SU-DHL-6 (cell line): ENCODE measurements around the gene CMPK2.
A peak's percentile ranks its signal among the peaks of the same experiment; 100 is the strongest.

Experiments used
- H2AFZ ChIP-seq: fragments of 200-600 bp; sonication (generic); 2 replicates; pipeline ENCODE4 v1.6.1; 2014; ENCODE audit warnings: low read depth, mild to moderate bottlenecking, moderate library complexity, mixed read lengths, antibody characterized with exemption, low read length; ENCODE audit not compliant: severe bottlenecking
- H3F3A ChIP-seq: fragments of 200-600 bp; shearing (Covaris generic); 2 replicates; pipeline ENCODE4 v1.6.0; 2016; ENCODE audit warnings: antibody characterized with exemption, mild to moderate bottlenecking; ENCODE audit not compliant: insufficient read depth
- H3K27ac ChIP-seq: fragments of 200-600 bp; sonication (generic); 2 replicates; pipeline ENCODE4 v1.5.1; 2016; ENCODE audit warnings: low read depth, mild to moderate bottlenecking, low read length, moderate library complexity, mixed read lengths
- H3K27me3 ChIP-seq: fragments of 200-600 bp; sonication (generic), shearing (Covaris generic); 2 replicates; pipeline ENCODE4 v1.6.0; 2014; ENCODE audit warnings: mild to moderate bottlenecking, low read length
- H3K36me3 ChIP-seq: fragments of 200-600 bp; sonication (generic); 2 replicates; pipeline ENCODE4 v1.6.1; 2014; ENCODE audit warnings: mild to moderate bottlenecking, low read length, mixed read lengths
- H3K4me2 ChIP-seq: fragments of 300-600, 200-600 bp; shearing (Covaris generic), sonication (generic); 2 replicates; pipeline ENCODE4 v1.6.0; 2014; ENCODE audit warnings: low read length, low read depth, mild to moderate bottlenecking; ENCODE audit not compliant: poor library complexity, severe bottlenecking
- H3K4me3 ChIP-seq: fragments of 200-600 bp; sonication (generic); 2 replicates; pipeline ENCODE4 v1.5.1; 2014; ENCODE audit warnings: antibody characterized with exemption, low read length, mild to moderate bottlenecking, mixed read lengths; ENCODE audit not compliant: insufficient read depth, poor library complexity, severe bottlenecking
- H3K79me2 ChIP-seq: fragments of 200-600 bp; sonication (generic); 2 replicates; pipeline ENCODE4 v1.6.1; 2014; ENCODE audit warnings: mild to moderate bottlenecking, low read length, moderate library complexity; ENCODE audit not compliant: insufficient read depth
- H3K9ac ChIP-seq: fragments of 200-600 bp; sonication (generic); 2 replicates; pipeline ENCODE4 v1.7.0; 2014; ENCODE audit warnings: mild to moderate bottlenecking, low read length
- H3K9me2 ChIP-seq: fragments of 200-600 bp; sonication (generic); replicated peaks from 2 replicates; pipeline ENCODE4 v1.6.1; 2014; ENCODE audit warnings: low read length; ENCODE audit not compliant: insufficient read depth
- H3K9me3 ChIP-seq: fragments of 200-600 bp; sonication (generic); 2 replicates; pipeline ENCODE4 v1.6.1; 2014; ENCODE audit warnings: low read length, mixed read lengths; ENCODE audit not compliant: insufficient read depth
- H4K20me1 ChIP-seq: fragments of 200-600 bp; sonication (generic); 2 replicates; pipeline ENCODE4 v1.6.1; 2014; ENCODE audit warnings: low read depth, mild to moderate bottlenecking, antibody characterized with exemption, low read length, moderate library complexity, mixed read lengths
- EZH2phosphoT487 ChIP-seq: fragments of 200-600 bp; sonication (generic), shearing (Covaris generic); conservative IDR thresholded peaks from 2 replicates; pipeline ENCODE4 v1.6.1; 2018; ENCODE audit warnings: mild to moderate bottlenecking, antibody characterized with exemption, low read length, moderate library complexity, mixed read lengths
- TF ChIP-seq, protein P1 (sequence below): fragments of 200-600 bp; sonication (generic); IDR thresholded peaks from one replicate; pipeline ENCODE4 v1.5.1; 2017; ENCODE audit warnings: antibody characterized with exemption, mild to moderate bottlenecking, low read length, moderate library complexity; ENCODE audit not compliant: insufficient read depth, poor library complexity, severe bottlenecking

The CMPK2 gene

DNA sequence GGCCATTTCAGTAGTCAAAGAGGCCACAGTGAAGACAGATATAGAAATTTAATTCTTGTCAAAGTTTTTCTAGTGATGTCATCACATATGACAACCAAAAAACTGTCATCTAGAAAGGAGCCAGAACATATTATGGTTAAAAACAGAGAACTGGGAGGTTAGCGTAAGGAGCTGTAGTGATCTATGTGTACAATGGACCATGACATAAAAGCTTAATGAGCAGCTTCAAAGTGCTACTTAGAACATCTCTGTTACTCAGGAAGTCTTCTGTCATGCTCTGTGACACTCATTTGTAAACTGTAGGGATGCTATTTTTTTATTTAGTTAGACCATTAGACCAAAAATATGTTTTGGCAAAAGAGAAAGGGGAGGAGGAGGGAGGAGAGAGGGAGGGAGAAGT, 57.3 kb downstream of the CMPK2 start:
- Histone ChIP-seq H3K27me3 (no peaks in the 10 kb centered on the region), H3F3A (no peaks in the 10 kb centered on the region), H3K9ac (peak overlapping the region; percentile 15; the same call in 1 of the 2 replicates), H2AFZ (no peak overlapping the region), H3K36me3 (no peaks in the 10 kb centered on the region), H3K4me3 (no peak overlapping the region), H3K79me2 (no peaks in the 10 kb centered on the region), H3K4me2 (peak overlapping the region; percentile 44), H3K9me3 (no peaks in the 10 kb centered on the region), H4K20me1 (no peaks in the 10 kb centered on the region), H3K27ac (peak overlapping the region; percentile 62), H3K9me2 (no peaks in the 10 kb centered on the region)
- no peak for TF ChIP-seq EZH2phosphoT487
- TF ChIP-seq, protein P1, sequence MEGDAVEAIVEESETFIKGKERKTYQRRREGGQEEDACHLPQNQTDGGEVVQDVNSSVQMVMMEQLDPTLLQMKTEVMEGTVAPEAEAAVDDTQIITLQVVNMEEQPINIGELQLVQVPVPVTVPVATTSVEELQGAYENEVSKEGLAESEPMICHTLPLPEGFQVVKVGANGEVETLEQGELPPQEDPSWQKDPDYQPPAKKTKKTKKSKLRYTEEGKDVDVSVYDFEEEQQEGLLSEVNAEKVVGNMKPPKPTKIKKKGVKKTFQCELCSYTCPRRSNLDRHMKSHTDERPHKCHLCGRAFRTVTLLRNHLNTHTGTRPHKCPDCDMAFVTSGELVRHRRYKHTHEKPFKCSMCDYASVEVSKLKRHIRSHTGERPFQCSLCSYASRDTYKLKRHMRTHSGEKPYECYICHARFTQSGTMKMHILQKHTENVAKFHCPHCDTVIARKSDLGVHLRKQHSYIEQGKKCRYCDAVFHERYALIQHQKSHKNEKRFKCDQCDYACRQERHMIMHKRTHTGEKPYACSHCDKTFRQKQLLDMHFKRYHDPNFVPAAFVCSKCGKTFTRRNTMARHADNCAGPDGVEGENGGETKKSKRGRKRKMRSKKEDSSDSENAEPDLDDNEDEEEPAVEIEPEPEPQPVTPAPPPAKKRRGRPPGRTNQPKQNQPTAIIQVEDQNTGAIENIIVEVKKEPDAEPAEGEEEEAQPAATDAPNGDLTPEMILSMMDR = no peak

DNA sequence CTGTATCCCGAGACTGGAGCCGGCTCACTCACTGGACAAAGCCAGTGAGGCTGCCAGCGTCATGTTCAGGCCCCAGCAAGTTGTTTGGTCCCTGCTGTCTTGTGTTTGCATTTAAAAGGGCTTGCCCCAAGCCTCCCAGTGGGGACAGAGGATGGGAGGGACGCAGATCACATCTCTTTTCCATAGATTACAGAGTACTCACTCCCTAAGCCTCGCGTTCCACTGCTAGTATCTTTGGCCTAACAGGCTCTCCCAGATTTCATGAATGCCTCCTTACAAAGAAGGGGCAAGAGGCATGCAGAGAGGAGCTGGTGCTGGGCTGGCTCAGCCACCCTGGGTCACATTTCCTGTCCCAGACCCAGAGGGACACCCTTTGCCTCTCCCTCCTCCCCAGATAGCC, 59.1 kb downstream of the CMPK2 start:
- Histone ChIP-seq H3K9me2 (no peaks in the 10 kb centered on the region), H3K9me3 (no peaks in the 10 kb centered on the region), H4K20me1 (no peaks in the 10 kb centered on the region), H3K36me3 (no peaks in the 10 kb centered on the region), H2AFZ (no peak overlapping the region), H3K79me2 (no peaks in the 10 kb centered on the region), H3K9ac (no peak overlapping the region), H3K27ac (no peak overlapping the region), H3K27me3 (no peaks in the 10 kb centered on the region), H3K4me2 (no peak overlapping the region), H3K4me3 (no peak overlapping the region), H3F3A (no peaks in the 10 kb centered on the region)
- TF ChIP-seq, protein P1 = no peak

DNA sequence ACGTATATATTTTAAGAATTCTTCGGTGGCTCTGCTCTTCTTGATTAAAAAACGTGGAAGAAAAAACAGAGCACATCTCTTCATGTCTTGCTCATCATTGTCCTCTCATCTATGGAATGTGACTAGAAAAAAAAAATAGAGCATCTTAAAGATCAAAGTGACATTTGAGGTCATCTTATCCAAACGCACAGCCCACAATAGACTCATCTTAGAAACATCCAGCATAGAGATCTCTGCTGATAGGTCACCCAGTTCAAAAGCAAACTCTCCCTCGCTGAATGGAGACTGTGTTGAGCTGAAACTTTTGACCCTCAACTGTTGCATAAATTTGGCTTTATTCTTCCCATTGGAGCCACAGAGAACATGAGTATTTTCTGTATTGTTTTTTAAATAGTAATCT, 65.2 kb downstream of the CMPK2 start:
- H3K27ac ChIP-seq = no peak overlapping the region
- H3K4me3 ChIP-seq = no peak overlapping the region

More for the DNA sequence above, 65.2 kb downstream of the CMPK2 start:
- Histone ChIP-seq H3K4me2 (no peak overlapping the region), H3K27me3 (no peaks in the 10 kb centered on the region), H3K9ac (no peak overlapping the region), H3K9me2 (no peaks in the 10 kb centered on the region), H4K20me1 (no peaks in the 10 kb centered on the region), H3K36me3 (no peaks in the 10 kb centered on the region), H3K9me3 (no peaks in the 10 kb centered on the region), H3K79me2 (no peaks in the 10 kb centered on the region), H3F3A (no peaks in the 10 kb centered on the region), H2AFZ (no peak overlapping the region)
- no peak for TF ChIP-seq EZH2phosphoT487
- TF ChIP-seq, protein P1 = no peak
